Choroid plexus epithelial cell (primary cell): ENCODE results near the gene PCSK9.

Experiments
- DNase-seq: peaks from one replicate; pipeline ENCODE4 v3.0.0-alpha.2; 2010; ENCODE audit warnings: low read depth
- H3K4me3 ChIP-seq: 2 replicates; pipeline ENCODE4 v1.5.1; 2011; ENCODE audit warnings: low read depth, mild to moderate bottlenecking, control low read depth, low read length, moderate library complexity
- CTCF ChIP-seq: conservative IDR thresholded peaks from 2 replicates; pipeline ENCODE4 v1.5.1; 2011; ENCODE audit warnings: low read depth, mild to moderate bottlenecking, control low read depth, inconsistent platforms, low read length, moderate library complexity

PCSK9 gene

GRCh38 chr1:55054396-55054795, 15.0 kb downstream of the PCSK9 start:
- DNase-seq: no peak
- no peak for TF ChIP-seq CTCF
- no peak overlapping the region for H3K4me3 ChIP-seq

- H3K4me3 ChIP-seq: no peak overlapping the region
- no peak for DNase-seq
- TF ChIP-seq CTCF: no peak
Measured at GRCh38 chr1:55055084-55055882, 15.9 kb downstream of the PCSK9 start.

GRCh38 chr1:55055951-55056631, 16.7 kb downstream of the PCSK9 start:
- no peak for TF ChIP-seq CTCF
- DNase-seq: no peak
- no peak overlapping the region for H3K4me3 ChIP-seq

- no peak for DNase-seq
- no peak overlapping the region for H3K4me3 ChIP-seq
- TF ChIP-seq CTCF: no peak
Measured at GRCh38 chr1:55056632-55056992, 17.3 kb downstream of the PCSK9 start.

- TF ChIP-seq CTCF: no peak
- no peak for DNase-seq
- no peak overlapping the region for H3K4me3 ChIP-seq
Measured at GRCh38 chr1:55057270-55057955, 18.1 kb downstream of the PCSK9 start.

- no peak overlapping the region for H3K4me3 ChIP-seq
- DNase-seq: no peak
- no peak for TF ChIP-seq CTCF
Measured at GRCh38 chr1:55057956-55058298, 18.6 kb downstream of the PCSK9 start.
